ENCODE data around the gene TBC1D22A.
"Not testable (repeated sequence)": the region's sequence is repeated elsewhere in the genome, so short reads cannot be mapped to it uniquely, and the experiment has no call there.

Gene TBC1D22A

DNA sequence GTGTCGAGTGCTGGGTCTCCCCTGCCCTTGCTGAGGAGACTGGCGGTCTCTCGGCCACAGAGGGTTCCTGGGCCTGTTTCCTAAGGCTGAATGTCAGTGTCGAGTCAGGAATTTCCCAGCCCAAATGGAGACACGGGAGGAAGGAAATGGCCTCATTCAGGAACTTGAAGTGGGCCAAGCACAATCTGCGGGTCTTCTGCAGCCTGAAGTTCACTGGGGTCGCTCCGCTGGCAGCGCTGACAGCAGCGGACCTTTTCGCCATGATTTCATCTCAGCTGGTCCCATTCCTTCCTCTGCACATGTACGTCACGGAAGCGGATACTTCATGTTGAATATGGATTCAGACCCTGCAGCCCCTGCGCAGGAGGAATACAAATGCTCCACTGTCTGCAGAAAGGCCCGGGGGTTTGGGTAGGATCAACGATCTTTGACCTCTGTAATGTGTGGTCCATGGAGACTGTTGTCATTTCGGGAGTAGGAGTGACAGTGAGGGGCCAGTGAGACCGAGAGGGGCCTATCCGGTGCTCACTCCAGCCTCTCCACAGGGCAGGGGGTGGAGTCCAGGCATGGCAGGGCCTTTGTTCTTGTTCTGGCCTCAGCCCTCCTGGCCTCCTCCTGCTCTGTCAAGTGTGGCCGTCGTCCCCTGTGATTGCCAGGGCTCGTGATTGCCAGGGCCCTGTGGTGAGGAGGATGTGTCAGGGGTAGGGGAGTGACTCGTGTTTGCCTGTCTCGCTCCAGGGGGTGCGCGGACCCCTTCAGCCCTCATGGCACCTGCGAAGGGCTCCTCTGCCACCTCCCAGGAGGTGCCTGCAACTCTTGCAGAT, 402.3 kb downstream of the TBC1D22A start:
- DNase-seq = no peak

- no peak for DNase-seq
Observed at GRCh38 chr22:47165338-47166032, 403.0 kb downstream of the TBC1D22A start.

DNA sequence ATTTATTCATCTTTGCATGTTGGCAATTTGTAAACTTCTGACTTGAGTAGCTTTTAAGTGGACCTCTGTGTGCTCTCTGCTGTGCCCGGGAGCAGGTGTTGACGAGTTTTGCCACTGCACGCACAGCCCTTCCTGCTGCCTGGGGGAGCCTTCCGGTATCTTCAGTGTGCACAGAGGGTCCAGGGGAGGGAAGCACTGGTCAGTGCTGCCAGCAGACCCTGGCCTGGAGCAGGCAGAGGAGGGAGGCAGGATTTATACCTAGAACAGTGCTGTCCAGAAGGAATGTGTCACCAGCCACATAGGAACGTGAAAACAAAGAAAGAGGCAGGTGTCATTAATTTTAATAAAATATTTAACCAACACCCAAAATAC, 403.6 kb downstream of the TBC1D22A start:
- DNase-seq = no peak

DNA sequence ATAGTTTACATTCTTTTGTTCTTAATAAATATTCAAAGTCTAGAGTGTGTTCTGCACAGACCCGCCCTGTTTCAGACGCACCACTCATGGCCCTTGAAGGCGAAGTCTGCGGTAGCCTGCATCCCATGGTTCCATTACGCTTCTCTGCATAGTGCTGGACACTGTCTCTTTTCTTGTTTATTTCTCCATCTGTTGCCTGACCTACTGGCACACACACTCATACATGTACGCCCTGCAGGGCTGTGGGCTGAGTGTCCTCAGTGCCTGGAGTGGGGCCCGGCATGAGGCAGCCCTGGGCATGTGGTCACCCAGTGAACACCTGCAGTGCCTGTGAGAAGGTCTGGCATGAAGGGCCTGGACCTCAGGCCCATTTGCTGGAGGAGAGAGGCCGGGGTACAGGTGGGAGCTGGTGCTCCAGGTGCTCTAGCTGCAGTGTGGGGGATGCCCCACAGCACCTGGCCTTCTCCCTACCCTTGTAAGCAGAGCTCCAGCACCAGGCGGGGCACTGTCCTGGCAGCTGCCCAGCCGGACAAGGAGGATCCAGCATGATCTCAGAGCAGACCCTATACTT, 404.1 kb downstream of the TBC1D22A start:
- no peak for DNase-seq

- no peak for DNase-seq
Observed at GRCh38 chr22:47167056-47167455, 404.6 kb downstream of the TBC1D22A start.

GRCh38 chr22:47167921-47168320, 405.5 kb downstream of the TBC1D22A start:
- not testable (repeated sequence) for DNase-seq

GRCh38 chr22:47168441-47168840, 406.0 kb downstream of the TBC1D22A start:
- no peak for DNase-seq

- DNase-seq = no peak
Observed at GRCh38 chr22:47168900-47169800, 406.7 kb downstream of the TBC1D22A start.

DNA sequence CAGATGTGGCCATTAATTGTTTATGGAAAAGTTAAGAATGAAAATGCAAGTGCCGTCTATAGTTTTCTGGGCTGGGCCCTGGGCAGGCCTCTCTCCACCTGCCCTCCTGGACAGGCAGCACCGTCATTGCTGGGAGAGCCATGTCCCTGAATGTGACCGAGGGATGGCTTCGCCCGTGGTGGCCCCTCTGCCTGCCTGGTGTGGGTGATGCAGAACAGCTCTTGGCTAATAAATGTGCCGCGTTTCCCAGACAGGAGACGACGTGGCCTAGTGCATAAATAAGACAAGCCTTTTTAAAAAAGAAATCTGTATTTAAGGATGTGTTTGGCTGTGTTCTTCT, 407.3 kb downstream of the TBC1D22A start:
- no peak for DNase-seq

GRCh38 chr22:47170511-47171440, 408.3 kb downstream of the TBC1D22A start:
- DNase-seq = not testable (repeated sequence)

DNA sequence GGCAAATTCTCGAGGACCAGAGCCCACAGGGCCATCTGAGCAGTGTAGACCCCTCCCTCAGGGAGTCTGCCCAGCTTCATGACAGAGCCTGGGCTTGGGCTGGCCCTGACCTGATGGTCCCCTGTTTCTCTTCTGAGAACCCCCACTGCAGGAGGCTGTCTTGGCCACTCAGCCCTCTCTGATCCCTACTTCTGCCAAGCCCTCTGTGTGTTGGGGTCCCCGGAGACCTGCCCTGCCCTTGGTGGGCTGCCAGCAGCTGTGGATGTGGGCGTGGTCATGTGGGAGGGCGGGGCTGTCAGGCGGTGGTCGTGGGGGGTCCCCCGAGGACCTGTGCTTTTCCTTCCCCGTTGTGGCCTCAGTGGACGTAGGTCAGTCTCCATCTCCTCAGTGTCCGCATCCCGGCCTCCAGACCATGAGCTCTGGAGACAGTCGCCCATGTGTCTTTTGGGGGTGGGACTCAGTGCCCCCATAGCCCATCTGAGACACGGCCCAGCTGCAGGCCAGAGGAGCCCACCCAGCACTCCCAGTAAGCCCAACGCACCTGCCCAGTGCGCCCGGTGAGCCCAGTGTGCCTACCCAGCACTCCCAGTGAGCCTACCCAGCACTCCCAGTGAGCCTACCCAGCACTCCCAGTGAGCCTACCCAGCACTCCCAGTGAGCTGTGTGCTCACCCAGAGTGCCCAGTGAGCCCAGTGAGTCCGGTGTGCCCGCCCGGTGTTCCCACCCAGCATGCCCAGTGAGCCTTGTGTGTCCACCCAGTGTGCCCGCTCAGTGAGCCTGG, 409.2 kb downstream of the TBC1D22A start:
- DNase-seq = no peak

GRCh38 chr22:47172771-47173534, 410.5 kb downstream of the TBC1D22A start:
- DNase-seq = no peak

DNA sequence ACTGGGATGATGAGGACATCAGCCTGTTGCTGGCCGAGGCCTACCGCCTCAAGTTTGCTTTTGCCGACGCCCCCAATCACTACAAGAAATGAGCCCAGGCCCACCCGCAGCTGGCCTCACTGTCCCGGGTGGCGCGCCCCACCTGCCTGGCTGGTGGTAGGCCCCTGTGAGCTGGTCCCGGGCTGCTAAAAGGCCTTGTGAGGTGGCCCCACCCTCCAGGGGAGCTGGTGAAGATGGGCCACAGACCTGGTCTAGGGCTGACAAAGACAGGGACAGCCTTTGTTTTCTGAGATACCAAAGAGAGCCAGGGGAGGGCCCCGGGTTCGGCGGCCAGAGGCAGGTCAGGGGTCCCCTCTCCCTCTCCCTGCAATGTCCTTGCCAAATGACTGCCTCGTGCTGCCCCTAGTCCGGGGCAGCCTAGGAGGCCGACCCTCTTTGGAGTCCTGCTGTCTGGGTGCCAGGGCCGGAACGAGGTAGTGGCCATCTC, 411.1 kb downstream of the TBC1D22A start:
- DNase-seq = no peak

GRCh38 chr22:47174096-47174495, 411.6 kb downstream of the TBC1D22A start:
- no peak for DNase-seq

GRCh38 chr22:47174671-47175112, 412.2 kb downstream of the TBC1D22A start:
- DNase-seq = no peak

- DNase-seq = no peak
Observed at GRCh38 chr22:47175151-47176025, 412.9 kb downstream of the TBC1D22A start.

- no peak for DNase-seq
Observed at GRCh38 chr22:47176026-47176389, 413.6 kb downstream of the TBC1D22A start.

DNA sequence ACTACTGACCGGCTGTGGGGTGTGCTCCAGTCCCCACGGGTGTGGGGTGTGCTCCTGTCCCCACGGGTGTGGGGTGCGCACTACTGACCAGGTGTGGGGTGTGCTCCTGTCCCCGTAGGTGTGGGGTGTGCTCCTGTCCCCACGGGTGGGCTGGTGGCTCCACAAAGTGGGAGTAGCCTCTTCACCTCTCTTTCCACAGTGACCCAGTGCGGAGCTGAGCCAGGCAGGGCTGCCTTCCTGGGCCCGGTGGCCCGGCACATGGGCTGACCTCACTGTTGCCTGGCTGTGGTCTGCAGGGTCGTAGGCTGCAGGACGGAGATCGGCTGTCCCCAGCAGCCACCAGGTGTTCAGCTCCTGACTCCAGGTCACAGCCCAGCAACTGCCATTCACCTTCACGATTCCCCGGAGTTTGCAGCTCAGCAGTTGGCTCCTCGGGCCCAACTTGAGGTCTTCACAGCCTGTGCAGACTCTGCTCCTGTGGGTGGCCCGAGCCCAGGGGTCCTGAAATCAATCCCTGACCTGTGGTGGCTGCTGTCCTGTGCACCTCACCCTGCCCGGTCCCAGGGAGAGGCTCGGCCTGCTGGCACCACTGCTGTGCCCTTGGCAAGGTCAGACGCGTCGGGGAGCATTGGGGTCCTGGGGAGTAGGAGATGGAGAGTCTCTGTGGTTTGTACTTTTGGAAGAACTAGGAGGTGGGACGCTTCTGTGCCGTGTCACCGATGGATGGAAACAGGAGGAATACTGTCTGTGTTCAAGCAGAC, 414.3 kb downstream of the TBC1D22A start:
- DNase-seq = no peak
